ENCODE measurements around the gene CLEC11A. TPM values are rescaled to one million over a fixed set of nuclear protein-coding genes. Genes with fewer than 3 reads are reported as not detected.

CLEC11A gene
- total RNA-seq, 1 experiment from 2014 or later: 59.1 TPM

DNA sequence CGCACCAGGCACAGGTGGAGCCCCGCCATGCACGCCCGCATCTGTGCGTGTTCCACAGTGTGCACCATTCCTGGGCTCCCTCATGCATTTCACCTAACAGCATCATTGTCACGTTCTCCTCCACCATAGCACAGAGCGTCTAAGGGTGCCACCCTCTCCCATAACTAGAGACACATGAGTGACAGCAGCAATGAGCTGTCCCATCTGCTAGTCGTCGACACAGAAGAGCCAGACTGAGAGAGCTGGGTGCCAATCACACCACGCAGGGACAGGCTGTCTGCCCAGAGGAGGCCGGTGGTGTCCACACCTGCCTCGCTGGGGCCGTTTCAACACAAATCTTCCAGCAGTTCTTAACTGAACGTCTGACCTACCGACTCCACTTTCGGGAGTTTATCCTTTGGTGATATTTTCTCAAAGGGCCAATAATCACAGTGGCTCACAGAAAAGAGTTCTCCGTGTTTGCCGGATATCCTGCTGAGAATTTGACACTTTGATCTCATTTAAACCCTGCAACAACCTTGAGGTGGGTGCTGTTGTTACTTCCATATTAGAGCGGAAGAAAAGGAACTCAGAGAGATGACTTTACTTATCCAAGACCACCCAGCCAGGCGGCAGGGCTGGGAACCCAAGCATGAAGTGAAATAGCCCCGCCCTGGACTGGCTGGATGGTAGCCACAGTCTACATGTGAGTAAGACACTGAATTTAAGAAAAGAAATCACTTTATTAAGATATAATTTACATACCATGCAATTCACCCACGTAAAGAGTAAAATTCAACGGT is 16.2 kb downstream of the CLEC11A start:
- TF ChIP-seq EZH2 (IDR thresholded peaks at IDR 0.05; ENCODE audit: borderline replicate concordance, low read depth, low read length, poor library complexity, severe bottlenecking): no peak
- TF ChIP-seq, protein P1, sequence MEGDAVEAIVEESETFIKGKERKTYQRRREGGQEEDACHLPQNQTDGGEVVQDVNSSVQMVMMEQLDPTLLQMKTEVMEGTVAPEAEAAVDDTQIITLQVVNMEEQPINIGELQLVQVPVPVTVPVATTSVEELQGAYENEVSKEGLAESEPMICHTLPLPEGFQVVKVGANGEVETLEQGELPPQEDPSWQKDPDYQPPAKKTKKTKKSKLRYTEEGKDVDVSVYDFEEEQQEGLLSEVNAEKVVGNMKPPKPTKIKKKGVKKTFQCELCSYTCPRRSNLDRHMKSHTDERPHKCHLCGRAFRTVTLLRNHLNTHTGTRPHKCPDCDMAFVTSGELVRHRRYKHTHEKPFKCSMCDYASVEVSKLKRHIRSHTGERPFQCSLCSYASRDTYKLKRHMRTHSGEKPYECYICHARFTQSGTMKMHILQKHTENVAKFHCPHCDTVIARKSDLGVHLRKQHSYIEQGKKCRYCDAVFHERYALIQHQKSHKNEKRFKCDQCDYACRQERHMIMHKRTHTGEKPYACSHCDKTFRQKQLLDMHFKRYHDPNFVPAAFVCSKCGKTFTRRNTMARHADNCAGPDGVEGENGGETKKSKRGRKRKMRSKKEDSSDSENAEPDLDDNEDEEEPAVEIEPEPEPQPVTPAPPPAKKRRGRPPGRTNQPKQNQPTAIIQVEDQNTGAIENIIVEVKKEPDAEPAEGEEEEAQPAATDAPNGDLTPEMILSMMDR (conservative IDR thresholded peaks at IDR 0.05; ENCODE audit: low read depth, low read length): no peak
- H3K36me3 ChIP-seq (ENCODE audit: insufficient read depth, low read length, poor library complexity, severe bottlenecking): no peaks in the 10 kb centered on the region
- peaks cover 51% of the 10 kb centered on the region for H3K4me1 ChIP-seq (ENCODE audit: insufficient read depth, low read length, poor library complexity, severe bottlenecking)
- H3K9me3 ChIP-seq (ENCODE audit: low read depth, low read length, poor library complexity, severe bottlenecking): no peaks in the 10 kb centered on the region
- intact Hi-C loops (cut with micrococcal nuclease; ENCODE audit: unreplicated experiment): loop anchor here (10.0 kb wide), 1 partner anchor 1225 kb away; the partner anchor contains the start of gene FCGRT
- peak; percentile 91 for DNase-seq (ENCODE audit: low spot score)
- TSS peak; percentile 72 for BruUV-seq (replicated peaks)
- no peaks in the 10 kb centered on the region for H3K27me3 ChIP-seq (replicated peaks; ENCODE audit: insufficient read depth, low read depth, low read length, poor library complexity)
- H3K27ac ChIP-seq (ENCODE audit: low read depth, low read length, poor library complexity, severe bottlenecking): peak overlapping the region; percentile 88
- ChIA-PET POLR2A (ENCODE audit: low non-redundant PET) (interaction anchor here (0.6 kb wide), 1 partner anchor 1099 kb away, joined by 3 read pairs; no protein-coding TSS in a partner anchor), CTCF (interaction anchor here (0.6 kb wide), 1 partner anchor 15 kb away, joined by 6 read pairs; no protein-coding TSS in a partner anchor)
- peak overlapping the region; percentile 25 for H3K4me3 ChIP-seq (ENCODE audit: low read depth, low read length, poor library complexity, severe bottlenecking)

DNA sequence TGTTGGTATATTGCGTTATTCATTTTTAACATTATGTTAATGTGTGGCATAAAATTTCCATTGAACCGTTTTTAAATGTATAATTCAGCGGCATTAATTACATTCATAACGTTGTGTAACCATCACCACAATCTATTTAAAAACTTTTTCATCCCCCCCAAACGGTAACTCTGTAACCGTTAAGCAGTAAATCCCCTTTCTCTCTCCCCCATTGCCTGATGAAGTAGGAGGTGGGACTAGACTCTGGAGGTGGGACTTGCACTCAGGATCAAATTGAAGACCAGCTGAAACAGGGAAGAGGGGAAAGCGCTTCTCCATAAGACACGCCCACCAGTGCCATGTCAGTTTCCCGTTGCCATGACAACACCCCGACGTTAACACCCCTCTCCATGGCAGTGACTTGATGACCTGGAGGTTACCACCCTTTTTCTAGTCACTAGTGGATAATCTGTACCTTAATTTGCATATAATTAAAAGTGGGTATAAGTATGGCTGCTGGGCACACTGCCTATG is 16.8 kb downstream of the CLEC11A start:
- Histone ChIP-seq H3K4me3 (ENCODE audit: low read depth, low read length, poor library complexity, severe bottlenecking) (peak overlapping the region; percentile 25), H3K4me1 (ENCODE audit: insufficient read depth, low read length, poor library complexity, severe bottlenecking) (peaks cover 51% of the 10 kb centered on the region), H3K27ac (ENCODE audit: low read depth, low read length, poor library complexity, severe bottlenecking) (peak overlapping the region; percentile 88), H3K9me3 (ENCODE audit: low read depth, low read length, poor library complexity, severe bottlenecking) (no peaks in the 10 kb centered on the region), H3K27me3 (replicated peaks; ENCODE audit: insufficient read depth, low read depth, low read length, poor library complexity) (no peaks in the 10 kb centered on the region), H3K36me3 (ENCODE audit: insufficient read depth, low read length, poor library complexity, severe bottlenecking) (no peaks in the 10 kb centered on the region)
- DNase-seq (ENCODE audit: low spot score): peak; percentile 93
- intact Hi-C loops (cut with micrococcal nuclease; ENCODE audit: unreplicated experiment): loop anchor here (10.0 kb wide), 1 partner anchor 1225 kb away; the partner anchor contains the start of gene FCGRT
- ChIA-PET POLR2A (ENCODE audit: low non-redundant PET) (no interaction called here), CTCF (no interaction called here)
- TF ChIP-seq, protein P1 (conservative IDR thresholded peaks at IDR 0.05; ENCODE audit: low read depth, low read length): no peak
- TF ChIP-seq EZH2 (IDR thresholded peaks at IDR 0.05; ENCODE audit: borderline replicate concordance, low read depth, low read length, poor library complexity, severe bottlenecking): no peak
- BruUV-seq (replicated peaks): no TSS peak

DNA sequence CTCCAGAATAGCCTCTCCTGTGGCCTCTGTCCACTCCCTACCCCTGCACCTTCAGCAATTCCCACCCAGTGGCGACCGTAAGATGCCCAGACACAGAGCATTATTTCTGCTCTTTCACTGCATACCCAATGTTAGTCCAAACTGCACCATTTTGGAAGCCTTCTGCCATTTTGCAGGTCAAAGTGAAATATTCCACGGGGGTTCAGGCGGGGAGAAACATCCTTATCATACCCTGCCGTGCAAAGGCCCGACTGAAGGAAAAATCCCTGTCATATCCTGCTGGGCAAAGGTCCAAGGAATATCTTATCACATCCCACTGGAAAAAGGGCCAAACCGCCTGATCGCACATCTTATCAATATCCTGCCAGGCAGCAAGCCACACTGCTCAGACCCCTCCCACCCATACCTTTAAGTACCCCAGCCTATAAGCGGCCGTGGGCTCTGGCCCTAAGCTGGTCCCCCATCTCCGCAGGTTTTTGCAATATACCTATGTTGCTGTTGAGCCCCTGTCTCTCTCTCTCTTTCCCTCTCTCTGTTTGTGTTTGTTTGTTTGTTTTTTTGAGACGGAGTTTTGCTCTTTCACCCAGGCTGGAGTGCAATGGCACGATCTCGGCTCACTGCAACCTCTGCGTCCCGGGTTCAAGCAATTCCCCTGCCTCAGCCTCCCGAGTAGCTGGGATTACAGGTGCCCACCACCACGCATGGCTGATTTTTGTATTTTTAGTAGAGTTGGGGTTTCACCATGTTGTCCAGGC is 18.2 kb downstream of the CLEC11A start:
- intact Hi-C loops (cut with micrococcal nuclease; ENCODE audit: unreplicated experiment): no loop called here
- CTCF ChIA-PET: interaction anchor here (1.0 kb wide), 1 partner anchor 16 kb away, joined by 3 read pairs; no protein-coding TSS in a partner anchor
- peaks cover 41% of the 10 kb centered on the region for H3K4me1 ChIP-seq (ENCODE audit: insufficient read depth, low read length, poor library complexity, severe bottlenecking)
- no peak for DNase-seq (ENCODE audit: low spot score)
- H3K27ac ChIP-seq (ENCODE audit: low read depth, low read length, poor library complexity, severe bottlenecking): peak overlapping the region; percentile 88
- POLR2A ChIA-PET (ENCODE audit: low non-redundant PET): no interaction called here
- no peaks in the 10 kb centered on the region for H3K9me3 ChIP-seq (ENCODE audit: low read depth, low read length, poor library complexity, severe bottlenecking)
- H3K4me3 ChIP-seq (ENCODE audit: low read depth, low read length, poor library complexity, severe bottlenecking): no peak overlapping the region
- no TSS peak for BruUV-seq (replicated peaks)
- TF ChIP-seq EZH2 (IDR thresholded peaks at IDR 0.05; ENCODE audit: borderline replicate concordance, low read depth, low read length, poor library complexity, severe bottlenecking): no peak
- TF ChIP-seq, protein P1 (conservative IDR thresholded peaks at IDR 0.05; ENCODE audit: low read depth, low read length): no peak
- H3K27me3 ChIP-seq (replicated peaks; ENCODE audit: insufficient read depth, low read depth, low read length, poor library complexity): no peaks in the 10 kb centered on the region
- H3K36me3 ChIP-seq (ENCODE audit: insufficient read depth, low read length, poor library complexity, severe bottlenecking): no peaks in the 10 kb centered on the region
